ENCODE results near the gene MAGI1. TPM values are rescaled to one million over a fixed set of nuclear protein-coding genes. Genes with fewer than 3 reads are reported as not detected.

Gene MAGI1
- total RNA-seq, 1 donor from 2014 or later, result 18.7 TPM

- TF ChIP-seq CTCF (IDR thresholded peaks at IDR 0.05), result peak; percentile 12
- H3K27ac Mint-ChIP-seq (ENCODE audit: unreplicated experiment), result peak overlapping the region; percentile 88
- no peak overlapping the region for H3K4me3 Mint-ChIP-seq (ENCODE audit: unreplicated experiment)
- peaks cover 58% of the 10 kb centered on the region for H3K4me1 Mint-ChIP-seq (ENCODE audit: low read depth)
- H3K27me3 Mint-ChIP-seq (ENCODE audit: low read depth), result no peaks in the 10 kb centered on the region
- H3K36me3 Mint-ChIP-seq (ENCODE audit: low read depth), result peaks cover 2% of the 10 kb centered on the region
- DNase-seq (ENCODE audit: low spot score), result no peak
- H3K9me3 Mint-ChIP-seq (ENCODE audit: low read depth), result peaks cover 3% of the 10 kb centered on the region
Measured at GRCh38 chr3:65833761-65834505, 204.8 kb downstream of the MAGI1 start.

- H3K9me3 Mint-ChIP-seq (ENCODE audit: low read depth), result peaks cover 3% of the 10 kb centered on the region
- H3K27ac Mint-ChIP-seq (ENCODE audit: unreplicated experiment), result peak overlapping the region; percentile 64
- peak; percentile 15 for TF ChIP-seq CTCF (IDR thresholded peaks at IDR 0.05)
- DNase-seq (ENCODE audit: low spot score), result no peak
- peaks cover 2% of the 10 kb centered on the region for H3K36me3 Mint-ChIP-seq (ENCODE audit: low read depth)
- peaks cover 68% of the 10 kb centered on the region for H3K4me1 Mint-ChIP-seq (ENCODE audit: low read depth)
- H3K4me3 Mint-ChIP-seq (ENCODE audit: unreplicated experiment), result no peak overlapping the region
- no peaks in the 10 kb centered on the region for H3K27me3 Mint-ChIP-seq (ENCODE audit: low read depth)
Measured at GRCh38 chr3:65831733-65832425, 206.8 kb downstream of the MAGI1 start.

- Mint-ChIP-seq H3K4me3 (ENCODE audit: unreplicated experiment) (no peak overlapping the region), H3K27me3 (ENCODE audit: low read depth) (no peaks in the 10 kb centered on the region), H3K9me3 (ENCODE audit: low read depth) (peaks cover under 1% of the 10 kb centered on the region), H3K36me3 (ENCODE audit: low read depth) (peaks cover under 1% of the 10 kb centered on the region), H3K27ac (ENCODE audit: unreplicated experiment) (peak overlapping the region; percentile 64), H3K4me1 (ENCODE audit: low read depth) (peaks cover 66% of the 10 kb centered on the region)
- DNase-seq (ENCODE audit: low spot score), result no peak
- no peak for TF ChIP-seq CTCF (IDR thresholded peaks at IDR 0.05)
Measured at GRCh38 chr3:65830948-65831732, 207.6 kb downstream of the MAGI1 start.

GRCh38 chr3:65829228-65829627 is 209.5 kb downstream of the MAGI1 start:
- Mint-ChIP-seq H3K9me3 (ENCODE audit: low read depth) (no peaks in the 10 kb centered on the region), H3K4me1 (ENCODE audit: low read depth) (peaks cover 52% of the 10 kb centered on the region), H3K27ac (ENCODE audit: unreplicated experiment) (no peak overlapping the region), H3K4me3 (ENCODE audit: unreplicated experiment) (no peak overlapping the region), H3K27me3 (ENCODE audit: low read depth) (no peaks in the 10 kb centered on the region), H3K36me3 (ENCODE audit: low read depth) (no peaks in the 10 kb centered on the region)
- DNase-seq (ENCODE audit: low spot score), result no peak
- no peak for TF ChIP-seq CTCF (IDR thresholded peaks at IDR 0.05)

GRCh38 chr3:65828706-65829105 is 210.0 kb downstream of the MAGI1 start:
- Mint-ChIP-seq H3K27me3 (ENCODE audit: low read depth) (no peaks in the 10 kb centered on the region), H3K9me3 (ENCODE audit: low read depth) (no peaks in the 10 kb centered on the region), H3K4me3 (ENCODE audit: unreplicated experiment) (no peak overlapping the region), H3K27ac (ENCODE audit: unreplicated experiment) (peak overlapping the region; percentile 38), H3K4me1 (ENCODE audit: low read depth) (peaks cover 47% of the 10 kb centered on the region), H3K36me3 (ENCODE audit: low read depth) (no peaks in the 10 kb centered on the region)
- DNase-seq (ENCODE audit: low spot score), result no peak
- no peak for TF ChIP-seq CTCF (IDR thresholded peaks at IDR 0.05)
